H9 (cell line): Measurements from ENCODE around the gene OLIG1. TPM values are rescaled to one million over a fixed set of nuclear protein-coding genes. Genes with fewer than 3 reads are reported as not detected.

ENCODE experiments used
- DNase-seq: peaks from one replicate; pipeline ENCODE4 v3.0.0-alpha.2; 2017
- H2AFZ ChIP-seq: one replicate; pipeline ENCODE4 v1.6.1; 2013; ENCODE audit warnings: mild to moderate bottlenecking, low read length, control low read depth, moderate library complexity
- H2AK5ac ChIP-seq: 2 replicates; pipeline ENCODE4 v1.6.1; 2013; ENCODE audit warnings: low read length, control low read depth, mixed read lengths; ENCODE audit not compliant: insufficient read length
- H2BK120ac ChIP-seq: one replicate; pipeline ENCODE4 v1.6.1; 2013; ENCODE audit warnings: low read depth, mild to moderate bottlenecking, low read length, control low read depth, inconsistent platforms; ENCODE audit not compliant: poor library complexity, severe bottlenecking
- H2BK12ac ChIP-seq: 2 replicates; pipeline ENCODE4 v1.6.1; 2013; ENCODE audit warnings: low read length, control low read depth, mixed read lengths, low read depth; ENCODE audit not compliant: insufficient read length
- H2BK15ac ChIP-seq: 2 replicates; pipeline ENCODE4 v1.6.1; 2013; ENCODE audit warnings: low read depth, low read length, control low read depth
- H2BK20ac ChIP-seq: one replicate; pipeline ENCODE4 v1.6.1; 2013; ENCODE audit warnings: low read depth, mild to moderate bottlenecking, low read length, control low read depth, inconsistent platforms; ENCODE audit not compliant: poor library complexity, severe bottlenecking
- H2BK5ac ChIP-seq: 2 replicates; pipeline ENCODE4 v1.6.1; 2013; ENCODE audit warnings: low read length, control low read depth, mixed read lengths; ENCODE audit not compliant: insufficient read length
- H3K14ac ChIP-seq: 2 replicates; pipeline ENCODE4 v1.6.1; 2013; ENCODE audit warnings: low read length, control low read depth; ENCODE audit not compliant: insufficient read depth
- H3K18ac ChIP-seq: 2 replicates; pipeline ENCODE4 v1.6.1; 2013; ENCODE audit warnings: low read depth, mild to moderate bottlenecking, mixed read lengths, low read length, control low read depth; ENCODE audit not compliant: insufficient read length
- H3K23ac ChIP-seq: 2 replicates; pipeline ENCODE4 v1.6.1; 2013; ENCODE audit warnings: low read length, control low read depth, mixed read lengths, low read depth; ENCODE audit not compliant: insufficient read length
- H3K23me2 ChIP-seq: 2 replicates; pipeline ENCODE4 v1.6.1; 2013; ENCODE audit warnings: low read depth, mild to moderate bottlenecking, mixed read lengths, low read length, control low read depth; ENCODE audit not compliant: insufficient read length, poor library complexity, severe bottlenecking
- H3K27ac ChIP-seq: 2 replicates; pipeline ENCODE4 v1.5.1; 2013; ENCODE audit warnings: low read length, control low read depth, mixed read lengths, low read depth; ENCODE audit not compliant: insufficient read length
- H3K27me3 ChIP-seq: 2 replicates; pipeline ENCODE4 v1.6.1; 2013; ENCODE audit warnings: low read length, control low read depth, inconsistent platforms; ENCODE audit not compliant: insufficient read depth
- H3K4ac ChIP-seq: 2 replicates; pipeline ENCODE4 v1.6.1; 2013; ENCODE audit warnings: low read depth, mild to moderate bottlenecking, control low read depth, inconsistent platforms, low read length, moderate library complexity
- H3K4me1 ChIP-seq: 2 replicates; pipeline ENCODE4 v1.6.1; 2013; ENCODE audit warnings: low read length, control low read depth, inconsistent platforms; ENCODE audit not compliant: insufficient read depth
- H3K4me2 ChIP-seq: 2 replicates; pipeline ENCODE4 v1.6.1; 2013; ENCODE audit warnings: low read length, control low read depth, mixed read lengths; ENCODE audit not compliant: insufficient read length, insufficient read depth
- H3K56ac ChIP-seq: 2 replicates; pipeline ENCODE4 v1.6.1; 2013; ENCODE audit warnings: low read depth, mild to moderate bottlenecking, mixed read lengths, low read length, control low read depth; ENCODE audit not compliant: insufficient read length
- H3K79me1 ChIP-seq: 2 replicates; pipeline ENCODE4 v1.6.1; 2013; ENCODE audit warnings: low read depth, mild to moderate bottlenecking, moderate library complexity, low read length, control low read depth, inconsistent platforms; ENCODE audit not compliant: insufficient read depth, poor library complexity, severe bottlenecking
- H3K79me2 ChIP-seq: 2 replicates; pipeline ENCODE4 v1.6.1; 2013; ENCODE audit warnings: low read length, control low read depth, inconsistent platforms; ENCODE audit not compliant: insufficient read depth
- H3K9ac ChIP-seq: 2 replicates; pipeline ENCODE4 v1.6.1; 2013; ENCODE audit warnings: low read length, control low read depth, mixed read lengths; ENCODE audit not compliant: insufficient read length; ENCODE audit errors: extremely low read depth
- H3K9me3 ChIP-seq: one replicate; pipeline ENCODE4 v1.6.1; 2013; ENCODE audit warnings: low read depth, low read length, inconsistent platforms; ENCODE audit not compliant: control insufficient read depth
- H3T11ph ChIP-seq: one replicate; pipeline ENCODE4 v1.6.1; 2013; ENCODE audit warnings: mild to moderate bottlenecking, low read length, control low read depth, inconsistent platforms
- H4K20me1 ChIP-seq: one replicate; pipeline ENCODE4 v1.6.1; 2013; ENCODE audit not compliant: control insufficient read depth, insufficient read length, insufficient read depth
- H4K5ac ChIP-seq: 2 replicates; pipeline ENCODE4 v1.6.1; 2013; ENCODE audit warnings: low read depth, mild to moderate bottlenecking, mixed read lengths, low read length, control low read depth; ENCODE audit not compliant: insufficient read length
- H4K8ac ChIP-seq: replicated peaks from 2 replicates; pipeline ENCODE4 v1.6.1; 2013; ENCODE audit warnings: low read length, control low read depth, mixed read lengths, low read depth; ENCODE audit not compliant: insufficient read length
- H4K91ac ChIP-seq: 2 replicates; pipeline ENCODE4 v1.6.1; 2013; ENCODE audit warnings: low read depth, mild to moderate bottlenecking, moderate library complexity, mixed read lengths, low read length, control low read depth; ENCODE audit not compliant: insufficient read length
- H3K27ac Mint-ChIP-seq, 3 experiments: 2 replicates in 2 of 3; 3 replicates in 1 of 3; pipeline ENCODE4 v1.8.0; 2020 to 2021; ENCODE audit warnings: mixed read lengths in 3 of 3, mild to moderate bottlenecking in 1 of 3, moderate library complexity in 1 of 3
- H3K27me3 Mint-ChIP-seq: 2 replicates; pipeline ENCODE4 v1.8.0; 2021; ENCODE audit warnings: low read depth, mild to moderate bottlenecking, moderate library complexity, mixed read lengths
- H3K36me3 Mint-ChIP-seq, 3 experiments: 2 replicates in 2 of 3; 3 replicates in 1 of 3; pipeline ENCODE4 v1.8.0; 2020 to 2021; ENCODE audit warnings: low read depth in 3 of 3, mixed read lengths in 3 of 3; ENCODE audit not compliant: insufficient read depth in 1 of 3
- H3K4me1 Mint-ChIP-seq, 2 experiments: 2 replicates each; pipeline ENCODE4 v1.8.0; 2020; ENCODE audit warnings: mixed read lengths in 2 of 2
- H3K4me3 Mint-ChIP-seq, 2 experiments: 2 replicates in 1 of 2; 3 replicates in 1 of 2; pipeline ENCODE4 v1.8.0; 2020 to 2021; ENCODE audit warnings: mild to moderate bottlenecking in 2 of 2, mixed read lengths in 2 of 2, moderate library complexity in 1 of 2
- H3K9me3 Mint-ChIP-seq, 2 experiments: 2 replicates in 1 of 2; 3 replicates in 1 of 2; pipeline ENCODE4 v1.8.0; 2020; ENCODE audit warnings: mild to moderate bottlenecking in 2 of 2, mixed read lengths in 2 of 2, moderate library complexity in 1 of 2
- CTCF ChIP-seq: fragments of 200-600 bp; sonication (generic); conservative IDR thresholded peaks from 3 replicates; pipeline ENCODE4 v1.8.0; 2021; ENCODE audit warnings: antibody characterized with exemption, mild to moderate bottlenecking
- WGBS: extraction: QIAGEN DNeasy Blood & Tissue Kit; methylation state at CpG from one replicate; pipeline ENCODE4 v1.1.7; 2013; ENCODE audit warnings: missing lambda C conversion rate, low lambda C conversion rate, mixed read lengths; ENCODE audit not compliant: insufficient read length; ENCODE audit errors: extremely low coverage; 5-methylcytosine and 5-hydroxymethylcytosine counted together
- total RNA-seq: library from RNA; stranded (reverse); gene quantifications from 2 replicates; pipeline ENCODE4 v1.2.1, GENCODE V29; 2021

Gene OLIG1
- total RNA-seq, 1 experiment from 2014 or later, result 0.31 TPM

GRCh38 chr21:33108228-33108627 is 38.3 kb downstream of the OLIG1 start:
- H3K4me1 Mint-ChIP-seq, result peaks cover 68 to 80% of the 10 kb centered on the region in 2 experiments
- H3K27ac Mint-ChIP-seq, result no peak overlapping the region
- no peak overlapping the region for H3K4ac ChIP-seq
- no peak for DNase-seq
- H3K18ac ChIP-seq, result no peak overlapping the region
- no peak overlapping the region for H2BK12ac ChIP-seq
- H4K5ac ChIP-seq, result no peak overlapping the region
- no peak overlapping the region for H2AFZ ChIP-seq
- H2AK5ac ChIP-seq, result no peak overlapping the region
- no peak overlapping the region for H3K9ac ChIP-seq
- H3K14ac ChIP-seq, result no peak overlapping the region
- H3K79me1 ChIP-seq, result no peaks in the 10 kb centered on the region
- no peak for TF ChIP-seq CTCF
- H2BK5ac ChIP-seq, result no peak overlapping the region
- no peak overlapping the region for H2BK15ac ChIP-seq
- H3K27ac ChIP-seq, result no peak overlapping the region
- H3K27me3 ChIP-seq, result peaks cover 2% of the 10 kb centered on the region; the same call in 1 of the 2 replicates
- H3K27me3 Mint-ChIP-seq, result peaks cover 51% of the 10 kb centered on the region
- H3K36me3 Mint-ChIP-seq, result peaks cover 8 to 19% (median 11%) of the 10 kb centered on the region in 3 experiments; a peak in 6 of 7 replicates
- H3T11ph ChIP-seq, result no peak overlapping the region
- no peak overlapping the region for H3K4me3 Mint-ChIP-seq
- no peaks in the 10 kb centered on the region for H4K20me1 ChIP-seq
- no peak overlapping the region for H4K8ac ChIP-seq
- peaks cover 8% of the 10 kb centered on the region for H3K9me3 ChIP-seq
- H2BK120ac ChIP-seq, result no peak overlapping the region
- H3K4me1 ChIP-seq, result peaks cover 10% of the 10 kb centered on the region
- no peak overlapping the region for H3K23ac ChIP-seq
- peaks cover 7% of the 10 kb centered on the region for H3K23me2 ChIP-seq
- peaks cover 16 to 17% of the 10 kb centered on the region in 2 experiments for H3K9me3 Mint-ChIP-seq
- H3K4me2 ChIP-seq, result no peak overlapping the region
- H3K56ac ChIP-seq, result no peak overlapping the region
- no peaks in the 10 kb centered on the region for H3K79me2 ChIP-seq
- no CpG with 5 or more reads among the region's 4 CpGs for WGBS
- no peak overlapping the region for H2BK20ac ChIP-seq
- no peak overlapping the region for H4K91ac ChIP-seq
